Thoracic aorta (tissue), 2 donors: ENCODE measurements around the gene GPRC5B. TPM values are rescaled to one million over a fixed set of nuclear protein-coding genes. Genes with fewer than 3 reads are reported as not detected.

Experiments
- ATAC-seq: fragments of 150-250 bp; one replicate; pipeline ENCODE4 v1.8.0; 2017; ENCODE audit warnings: low read depth; ENCODE audit not compliant: insufficient number of reproducible peaks, low FRiP score
- DNase-seq: peaks from one replicate; pipeline ENCODE4 v3.0.0-alpha.2; 2020; ENCODE audit warnings: low spot score
- H3K27ac ChIP-seq, 2 donors: fragments of 200-600 bp; sonication (generic); 1 replicate in 1 of 2; 2 replicates in 1 of 2; pipeline ENCODE4 v1.5.1; 2016; ENCODE audit warnings: mild to moderate bottlenecking in 2 of 2, moderate library complexity in 2 of 2
- H3K27me3 ChIP-seq: fragments of 200-600 bp; sonication (generic); replicated peaks from 2 replicates; pipeline ENCODE4 v1.6.0; 2016; ENCODE audit warnings: mild to moderate bottlenecking; ENCODE audit not compliant: insufficient read depth
- H3K36me3 ChIP-seq: fragments of 200-600 bp; sonication (generic); one replicate; pipeline ENCODE4 v1.5.1; 2016
- H3K4me1 ChIP-seq, 2 donors: fragments of 200-600 bp; sonication (generic); 1 replicate in 1 of 2; 2 replicates in 1 of 2; pipeline versions ENCODE4 v1.5.1 to v1.6.0; 2016; ENCODE audit warnings: low read depth in 2 of 2, mild to moderate bottlenecking in 1 of 2; ENCODE audit not compliant: control insufficient read depth in 1 of 2
- H3K4me3 ChIP-seq: fragments of 200-600 bp; sonication (generic); 2 replicates; pipeline ENCODE4 v1.5.1; 2016; ENCODE audit warnings: mild to moderate bottlenecking
- H3K9me3 ChIP-seq: fragments of 200-600 bp; sonication (generic); 2 replicates; pipeline ENCODE4 v1.5.1; 2016
- CTCF ChIP-seq: fragments of 200-600 bp; sonication (generic); IDR thresholded peaks from one replicate; pipeline ENCODE4 v1.5.1; 2019; ENCODE audit warnings: antibody characterized with exemption
- total RNA-seq, 2 donors: library from RNA; depleted of rRNA; stranded (reverse); fragments of >200 nt; gene quantifications; one replicate each; pipeline versions ENCODE4 v1.1.0 to v1.2.3, GENCODE V29; 2016

Gene GPRC5B
- total RNA-seq, 2 donors from 2014 or later = 9.6 to 16.1 TPM

GRCh38 chr16:19908921-19909320, 24.3 kb upstream of the GPRC5B start:
- Histone ChIP-seq H3K36me3 (no peaks in the 10 kb centered on the region), H3K27me3 (no peaks in the 10 kb centered on the region), H3K4me1 (peaks cover 0 to 3% of the 10 kb centered on the region in 2 donors), H3K9me3 (no peaks in the 10 kb centered on the region), H3K4me3 (no peak overlapping the region), H3K27ac (no peak overlapping the region)
- no peak for TF ChIP-seq CTCF
- DNase-seq = no peak
- no peak for ATAC-seq

- Histone ChIP-seq H3K27me3 (no peaks in the 10 kb centered on the region), H3K36me3 (no peaks in the 10 kb centered on the region), H3K4me3 (peak overlapping the region; percentile 20), H3K9me3 (no peaks in the 10 kb centered on the region), H3K4me1 (peaks cover 0 to 3% of the 10 kb centered on the region in 2 donors), H3K27ac (no peak overlapping the region)
- peak; percentile 89 for TF ChIP-seq CTCF
- DNase-seq (no peak), ATAC-seq (no peak)
Measured at GRCh38 chr16:19907161-19907992, 22.7 kb upstream of the GPRC5B start.

- Histone ChIP-seq H3K4me3 (no peak overlapping the region), H3K9me3 (no peaks in the 10 kb centered on the region), H3K36me3 (no peaks in the 10 kb centered on the region), H3K27ac (no peak overlapping the region), H3K27me3 (no peaks in the 10 kb centered on the region), H3K4me1 (no peaks in the 10 kb centered on the region)
- no peak for DNase-seq
- no peak for ATAC-seq
- no peak for TF ChIP-seq CTCF
Measured at GRCh38 chr16:19901164-19901563, 16.5 kb upstream of the GPRC5B start.

GRCh38 chr16:19899605-19899955, 14.9 kb upstream of the GPRC5B start:
- Histone ChIP-seq H3K36me3 (no peaks in the 10 kb centered on the region), H3K9me3 (no peaks in the 10 kb centered on the region), H3K27me3 (no peaks in the 10 kb centered on the region), H3K27ac (no peak overlapping the region), H3K4me3 (no peak overlapping the region), H3K4me1 (no peaks in the 10 kb centered on the region)
- TF ChIP-seq CTCF = no peak
- ATAC-seq = no peak
- no peak for DNase-seq

- peak; percentile 53 for TF ChIP-seq CTCF
- no peak for DNase-seq
- no peak overlapping the region for H3K27ac ChIP-seq
- H3K4me1 ChIP-seq = no peaks in the 10 kb centered on the region
- H3K27me3 ChIP-seq = no peaks in the 10 kb centered on the region
- no peaks in the 10 kb centered on the region for H3K36me3 ChIP-seq
- H3K4me3 ChIP-seq = no peak overlapping the region
- ATAC-seq = no peak
- no peaks in the 10 kb centered on the region for H3K9me3 ChIP-seq
Measured at GRCh38 chr16:19898924-19899604, 14.4 kb upstream of the GPRC5B start.
